Effector memory CD4-positive, alpha-beta T cell (primary cell): Measurements from ENCODE around the gene UCKL1.

Source experiments
- DNase-seq, 3 donors: peaks; one replicate each; pipeline ENCODE4 v3.0.0-alpha.2; 2020
- H3K27ac ChIP-seq: 2 replicates; pipeline ENCODE4 v1.7.0; 2013; ENCODE audit warnings: mild to moderate bottlenecking, low read length, moderate library complexity; ENCODE audit not compliant: insufficient read depth, poor library complexity, severe bottlenecking
- H3K27me3 ChIP-seq: replicated peaks from 2 replicates; pipeline ENCODE4 v1.7.0; 2013; ENCODE audit warnings: mild to moderate bottlenecking, low read length; ENCODE audit not compliant: insufficient read depth, control insufficient read depth, poor library complexity, severe bottlenecking
- H3K36me3 ChIP-seq: 2 replicates; pipeline ENCODE4 v1.7.0; 2013; ENCODE audit warnings: mild to moderate bottlenecking, low read length, moderate library complexity; ENCODE audit not compliant: control insufficient read depth, insufficient read depth
- H3K4me1 ChIP-seq: 2 replicates; pipeline ENCODE4 v1.7.0; 2013; ENCODE audit warnings: low read length, mild to moderate bottlenecking; ENCODE audit not compliant: control insufficient read depth, insufficient read depth, poor library complexity, severe bottlenecking
- H3K4me3 ChIP-seq: 2 replicates; pipeline ENCODE4 v1.7.0; 2013; ENCODE audit warnings: low read length, low read depth, mild to moderate bottlenecking; ENCODE audit not compliant: insufficient read depth, poor library complexity, severe bottlenecking
- H3K9me3 ChIP-seq: 2 replicates; pipeline ENCODE4 v1.7.0; 2013; ENCODE audit warnings: mild to moderate bottlenecking, low read length, moderate library complexity; ENCODE audit not compliant: control insufficient read depth

UCKL1 gene

GRCh38 chr20:63951398-63952209, 4.6 kb downstream of the UCKL1 start:
- no peaks in the 10 kb centered on the region for H3K27me3 ChIP-seq
- H3K4me3 ChIP-seq, result no peak overlapping the region
- no peaks in the 10 kb centered on the region for H3K36me3 ChIP-seq
- H3K9me3 ChIP-seq, result no peaks in the 10 kb centered on the region
- DNase-seq, result no peak
- peak overlapping the region; percentile 36 for H3K27ac ChIP-seq
- H3K4me1 ChIP-seq, result peaks cover 65% of the 10 kb centered on the region

GRCh38 chr20:63950701-63951397, 5.4 kb downstream of the UCKL1 start:
- DNase-seq, result no peak
- H3K36me3 ChIP-seq, result peaks cover 3% of the 10 kb centered on the region
- no peaks in the 10 kb centered on the region for H3K27me3 ChIP-seq
- peaks cover 65% of the 10 kb centered on the region for H3K4me1 ChIP-seq
- H3K27ac ChIP-seq, result peak overlapping the region; percentile 36
- H3K9me3 ChIP-seq, result no peaks in the 10 kb centered on the region
- no peak overlapping the region for H3K4me3 ChIP-seq

- no peak for DNase-seq
- H3K4me1 ChIP-seq, result peaks cover 48% of the 10 kb centered on the region
- H3K36me3 ChIP-seq, result peaks cover 27% of the 10 kb centered on the region
- peak overlapping the region; percentile 75 for H3K27ac ChIP-seq
- peak overlapping the region; percentile 53 for H3K4me3 ChIP-seq
- H3K9me3 ChIP-seq, result no peaks in the 10 kb centered on the region
- H3K27me3 ChIP-seq, result no peaks in the 10 kb centered on the region
Observed at GRCh38 chr20:63947638-63948456, 8.4 kb downstream of the UCKL1 start.

- Histone ChIP-seq H3K4me1 (peaks cover 51% of the 10 kb centered on the region), H3K36me3 (peaks cover 27% of the 10 kb centered on the region)
Observed at GRCh38 chr20:63946986-63947637, 9.1 kb downstream of the UCKL1 start.

GRCh38 chr20:63945921-63946920, 10.0 kb downstream of the UCKL1 start:
- H3K36me3 ChIP-seq, result peaks cover 27% of the 10 kb centered on the region
- H3K4me1 ChIP-seq, result peaks cover 49% of the 10 kb centered on the region

More at GRCh38 chr20:63946986-63947637, 9.1 kb downstream of the UCKL1 start:
- H3K27me3 ChIP-seq, result no peaks in the 10 kb centered on the region
- no peak overlapping the region for H3K4me3 ChIP-seq
- H3K9me3 ChIP-seq, result no peaks in the 10 kb centered on the region
- DNase-seq, result no peak
- no peak overlapping the region for H3K27ac ChIP-seq

GRCh38 chr20:63945031-63945658, 11.1 kb downstream of the UCKL1 start:
- H3K36me3 ChIP-seq, result peaks cover 33% of the 10 kb centered on the region
- DNase-seq, result no peak
- no peak overlapping the region for H3K4me3 ChIP-seq
- peaks cover 50% of the 10 kb centered on the region for H3K4me1 ChIP-seq
- H3K9me3 ChIP-seq, result no peaks in the 10 kb centered on the region
- H3K27ac ChIP-seq, result no peak overlapping the region
- H3K27me3 ChIP-seq, result no peaks in the 10 kb centered on the region

More at GRCh38 chr20:63945921-63946920, 10.0 kb downstream of the UCKL1 start:
- DNase-seq, result no peak
- Histone ChIP-seq H3K9me3 (no peaks in the 10 kb centered on the region), H3K27me3 (no peaks in the 10 kb centered on the region), H3K27ac (no peak overlapping the region), H3K4me3 (no peak overlapping the region)

- H3K9me3 ChIP-seq, result no peaks in the 10 kb centered on the region
- H3K27ac ChIP-seq, result no peak overlapping the region
- H3K36me3 ChIP-seq, result peaks cover 34% of the 10 kb centered on the region
- H3K4me3 ChIP-seq, result no peak overlapping the region
- peaks cover 46% of the 10 kb centered on the region for H3K4me1 ChIP-seq
- no peak for DNase-seq
- H3K27me3 ChIP-seq, result no peaks in the 10 kb centered on the region
Observed at GRCh38 chr20:63944078-63944941, 11.9 kb downstream of the UCKL1 start.

GRCh38 chr20:63943808-63944077, 12.5 kb downstream of the UCKL1 start:
- H3K9me3 ChIP-seq, result no peaks in the 10 kb centered on the region
- no peak overlapping the region for H3K27ac ChIP-seq
- no peaks in the 10 kb centered on the region for H3K27me3 ChIP-seq
- DNase-seq, result no peak
- H3K4me3 ChIP-seq, result no peak overlapping the region
- H3K4me1 ChIP-seq, result peaks cover 44% of the 10 kb centered on the region
- H3K36me3 ChIP-seq, result peaks cover 34% of the 10 kb centered on the region
